SK-N-SH treated with all-trans-retinoic acid at 6 μM for 48 hours (cell line): Measurements from ENCODE around the gene ZNF140.
A peak's percentile ranks its signal among the peaks of the same experiment; 100 is the strongest.

Experiments used
- ATAC-seq: fragments of 200-7000 bp; cut with Tn5 transposase; 3 replicates; pipeline ENCODE4 v1.9.1; 2020; ENCODE audit warnings: mild to moderate bottlenecking, moderate library complexity
- ARNTL ChIP-seq: fragments of 450-650 bp; formaldehyde crosslinking; IDR thresholded peaks from 2 replicates; pipeline ENCODE4 v1.5.0; 2020; ENCODE audit warnings: low read depth, mild to moderate bottlenecking, moderate library complexity, borderline replicate concordance
- CREB5 ChIP-seq: fragments of 250-450 bp; sonication (Bioruptor Pico); IDR thresholded peaks from 2 replicates; pipeline ENCODE4 v1.5.1; 2020; ENCODE audit warnings: low read depth, mild to moderate bottlenecking, moderate library complexity
- CSDC2 ChIP-seq: fragments of 250-450 bp; sonication (Bioruptor Pico); IDR thresholded peaks from 2 replicates; pipeline ENCODE4 v1.5.0; 2020; ENCODE audit warnings: mild to moderate bottlenecking, moderate library complexity
- CSRNP3 ChIP-seq: fragments of 250-450 bp; sonication (Bioruptor Pico); IDR thresholded peaks from 2 replicates; pipeline ENCODE4 v1.5.1; 2021; ENCODE audit warnings: mild to moderate bottlenecking, moderate library complexity
- GLIS3 ChIP-seq: fragments of 250-450 bp; sonication (Bioruptor Pico); IDR thresholded peaks from 2 replicates; pipeline ENCODE4 v1.5.0; 2020; ENCODE audit warnings: mild to moderate bottlenecking, moderate library complexity
- ISL1 ChIP-seq: fragments of 250-450 bp; sonication (Bioruptor Pico); IDR thresholded peaks from 2 replicates; pipeline ENCODE4 v2.1.2; 2022; ENCODE audit warnings: mild to moderate bottlenecking, moderate library complexity
- OSR1 ChIP-seq: fragments of 250-450 bp; sonication (Bioruptor Pico); IDR thresholded peaks from 2 replicates; pipeline ENCODE4 v1.8.0; 2022; ENCODE audit warnings: moderate library complexity, mild to moderate bottlenecking, inconsistent platforms
- PATZ1 ChIP-seq: fragments of 250-450 bp; sonication (Bioruptor Pico); IDR thresholded peaks from 2 replicates; pipeline ENCODE4 v1.8.0; 2020; ENCODE audit warnings: mild to moderate bottlenecking, moderate library complexity, borderline replicate concordance
- PPARA ChIP-seq: fragments of 250-450 bp; sonication (Bioruptor Pico); IDR thresholded peaks from 2 replicates; pipeline ENCODE4 v1.5.0; 2020; ENCODE audit warnings: mild to moderate bottlenecking, borderline replicate concordance
- RARB ChIP-seq: fragments of 250-450 bp; sonication (Bioruptor Pico); IDR thresholded peaks from 2 replicates; pipeline ENCODE4 v1.8.0; 2021; ENCODE audit warnings: mild to moderate bottlenecking, moderate library complexity
- TCF4 ChIP-seq: fragments of 250-450 bp; sonication (Bioruptor Pico); IDR thresholded peaks from 2 replicates; pipeline ENCODE4 v1.8.0; 2021; ENCODE audit warnings: mild to moderate bottlenecking, moderate library complexity, borderline replicate concordance
- TOX ChIP-seq: fragments of 250-450 bp; sonication (Bioruptor Pico); IDR thresholded peaks from 2 replicates; pipeline ENCODE4 v1.8.0; 2021; ENCODE audit warnings: mild to moderate bottlenecking, moderate library complexity, borderline replicate concordance
- TSHZ2 ChIP-seq: fragments of 250-450 bp; sonication (Bioruptor Pico); IDR thresholded peaks from 2 replicates; pipeline ENCODE4 v1.5.0; 2020; ENCODE audit warnings: mild to moderate bottlenecking, moderate library complexity
- ZC3H10 ChIP-seq: fragments of 250-450 bp; sonication (Bioruptor Pico); IDR thresholded peaks from 2 replicates; pipeline ENCODE4 v1.5.1; 2021; ENCODE audit warnings: mild to moderate bottlenecking, moderate library complexity
- ZFP3 ChIP-seq: fragments of 250-450 bp; sonication (Bioruptor Pico); IDR thresholded peaks from 2 replicates; pipeline ENCODE4 v1.5.0; 2020; ENCODE audit warnings: mild to moderate bottlenecking, moderate library complexity
- ZNF565 ChIP-seq: fragments of 450-650 bp; formaldehyde crosslinking; conservative IDR thresholded peaks from 2 replicates; pipeline ENCODE4 v1.5.0; 2020; ENCODE audit warnings: low read depth, mild to moderate bottlenecking, moderate library complexity
- ZNF70 ChIP-seq: fragments of 450-650 bp; formaldehyde crosslinking; IDR thresholded peaks from 2 replicates; pipeline ENCODE4 v1.5.0; 2020; ENCODE audit warnings: mild to moderate bottlenecking, moderate library complexity
- ZNF8 ChIP-seq: fragments of 450-650 bp; formaldehyde crosslinking; IDR thresholded peaks from 2 replicates; pipeline ENCODE4 v1.5.0; 2020; ENCODE audit warnings: mild to moderate bottlenecking, moderate library complexity
- TF ChIP-seq, protein P1 (sequence below): fragments of 250-450 bp; sonication (Bioruptor Pico); IDR thresholded peaks from 2 replicates; pipeline ENCODE4 v1.8.0; 2021; ENCODE audit warnings: low read depth, mild to moderate bottlenecking, moderate library complexity, borderline replicate concordance

ZNF140 gene

DNA sequence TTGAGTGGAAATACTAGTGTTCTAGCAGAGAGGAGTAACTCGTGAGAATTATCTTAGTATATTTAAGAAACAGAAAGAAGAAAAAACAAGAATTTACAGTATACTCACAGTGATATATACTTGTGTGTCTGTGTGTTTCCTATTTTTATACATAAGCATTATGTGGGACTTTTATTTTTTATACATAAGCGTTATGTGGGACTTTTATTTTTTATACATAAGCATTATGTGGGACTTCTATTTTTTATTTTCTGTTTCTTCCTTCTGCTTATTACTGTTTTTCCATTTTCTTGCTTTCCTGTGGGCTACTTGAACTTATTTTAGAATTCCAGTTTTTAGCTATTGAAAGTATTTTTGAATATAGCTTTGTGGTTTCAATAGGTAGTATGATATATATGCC lies 6.9 kb upstream of the ZNF140 start:
- no peak for ATAC-seq
- TF ChIP-seq ZNF8 (CRISPR knock-in tag) (no peak), ISL1 (no peak), TCF4 (no peak), CREB5 (no peak), ZNF70 (CRISPR knock-in tag) (no peak), ZNF565 (CRISPR knock-in tag) (no peak), ZC3H10 (CRISPR knock-in tag) (no peak), CSDC2 (no peak), PPARA (CRISPR knock-in tag) (no peak), RARB (CRISPR knock-in tag) (no peak)
- TF ChIP-seq, protein P1, sequence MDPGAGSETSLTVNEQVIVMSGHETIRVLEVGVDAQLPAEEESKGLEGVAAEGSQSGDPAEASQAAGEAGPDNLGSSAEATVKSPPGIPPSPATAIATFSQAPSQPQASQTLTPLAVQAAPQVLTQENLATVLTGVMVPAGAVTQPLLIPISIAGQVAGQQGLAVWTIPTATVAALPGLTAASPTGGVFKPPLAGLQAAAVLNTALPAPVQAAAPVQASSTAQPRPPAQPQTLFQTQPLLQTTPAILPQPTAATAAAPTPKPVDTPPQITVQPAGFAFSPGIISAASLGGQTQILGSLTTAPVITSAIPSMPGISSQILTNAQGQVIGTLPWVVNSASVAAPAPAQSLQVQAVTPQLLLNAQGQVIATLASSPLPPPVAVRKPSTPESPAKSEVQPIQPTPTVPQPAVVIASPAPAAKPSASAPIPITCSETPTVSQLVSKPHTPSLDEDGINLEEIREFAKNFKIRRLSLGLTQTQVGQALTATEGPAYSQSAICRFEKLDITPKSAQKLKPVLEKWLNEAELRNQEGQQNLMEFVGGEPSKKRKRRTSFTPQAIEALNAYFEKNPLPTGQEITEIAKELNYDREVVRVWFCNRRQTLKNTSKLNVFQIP = no peak
- TF ChIP-seq, all 23 proteins: peak for 0

DNA sequence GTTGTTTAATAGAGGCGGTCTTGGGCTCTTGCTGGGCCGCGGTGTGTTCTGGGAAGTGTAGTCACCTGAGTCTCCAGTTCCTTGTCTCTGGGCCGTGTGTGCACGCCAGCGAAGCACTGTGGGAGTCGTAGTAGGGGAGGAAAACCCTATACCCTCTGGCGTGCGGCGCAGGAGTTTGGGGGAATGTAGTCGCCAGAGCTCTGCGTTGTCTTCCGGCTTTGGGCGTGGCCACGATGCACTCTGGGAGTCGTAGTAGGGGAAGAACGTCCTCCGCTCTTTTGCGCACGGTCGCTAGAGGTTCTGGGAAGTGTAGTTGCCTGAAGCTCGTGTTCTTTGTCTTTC lies 726 bp upstream of the ZNF140 start:
- TF ChIP-seq TSHZ2 (CRISPR knock-in tag) = peak; percentile 36; the same call in 1 of the 2 replicates
- TF ChIP-seq OSR1 (CRISPR knock-in tag) = no peak
- peak; percentile 92 for ATAC-seq

- ATAC-seq = no peak
- TF ChIP-seq ZNF8 (CRISPR knock-in tag) (no peak), ISL1 (no peak), ZC3H10 (CRISPR knock-in tag) (no peak), GLIS3 (CRISPR knock-in tag) (no peak), CSDC2 (no peak), TOX (CRISPR knock-in tag) (no peak), CREB5 (no peak), PPARA (CRISPR knock-in tag) (no peak), CSRNP3 (CRISPR knock-in tag) (no peak), RARB (CRISPR knock-in tag) (no peak), PATZ1 (CRISPR knock-in tag) (no peak; the same call in 1 of the 2 replicates), ZNF70 (CRISPR knock-in tag) (no peak), ZNF565 (CRISPR knock-in tag) (no peak), TSHZ2 (CRISPR knock-in tag) (no peak), ARNTL (CRISPR knock-in tag) (no peak), ZFP3 (CRISPR knock-in tag) (no peak), TCF4 (no peak)
- TF ChIP-seq, protein P1 = no peak
Observed at GRCh38 chr12:133081159-133081780, 547 bp downstream of the ZNF140 start.
